Ishikawa (cell line): Measurements from ENCODE around the gene RECK.

Source experiments
- CEBPB ChIP-seq: IDR thresholded peaks from 2 replicates; pipeline ENCODE4 v1.6.1; 2012
- CREB1 ChIP-seq: IDR thresholded peaks from 2 replicates; pipeline ENCODE4 v1.6.1; 2012; ENCODE audit warnings: low read depth
- EGR1 ChIP-seq: IDR thresholded peaks from 2 replicates; pipeline ENCODE4 v1.6.1; 2012
- FOXM1 ChIP-seq: IDR thresholded peaks from 2 replicates; pipeline ENCODE4 v1.6.1; 2012; ENCODE audit warnings: low read depth, borderline replicate concordance
- MAX ChIP-seq: IDR thresholded peaks from 2 replicates; pipeline ENCODE4 v1.6.1; 2012
- NFIC ChIP-seq: IDR thresholded peaks from 2 replicates; pipeline ENCODE4 v1.6.1; 2012
- RAD21 ChIP-seq: IDR thresholded peaks from 2 replicates; pipeline ENCODE4 v1.6.1; 2012; ENCODE audit warnings: low read depth
- REST ChIP-seq: IDR thresholded peaks from 2 replicates; pipeline ENCODE4 v1.6.1; 2012; ENCODE audit warnings: low read depth, mild to moderate bottlenecking
- TAF1 ChIP-seq: IDR thresholded peaks from 2 replicates; pipeline ENCODE4 v1.6.1; 2012; ENCODE audit warnings: low read depth, mild to moderate bottlenecking
- TCF12 ChIP-seq: IDR thresholded peaks from 2 replicates; pipeline ENCODE4 v1.6.1; 2012; ENCODE audit warnings: low read depth
- TEAD4 ChIP-seq: IDR thresholded peaks from 2 replicates; pipeline ENCODE4 v1.6.1; 2012
- USF1 ChIP-seq: IDR thresholded peaks from 2 replicates; pipeline ENCODE4 v1.6.1; 2012
- YY1 ChIP-seq: IDR thresholded peaks from 2 replicates; pipeline ENCODE4 v1.6.1; 2012; ENCODE audit warnings: low read depth
- ZBTB7A ChIP-seq: IDR thresholded peaks from 2 replicates; pipeline ENCODE4 v1.6.1; 2012; ENCODE audit warnings: low read depth

RECK gene

DNA sequence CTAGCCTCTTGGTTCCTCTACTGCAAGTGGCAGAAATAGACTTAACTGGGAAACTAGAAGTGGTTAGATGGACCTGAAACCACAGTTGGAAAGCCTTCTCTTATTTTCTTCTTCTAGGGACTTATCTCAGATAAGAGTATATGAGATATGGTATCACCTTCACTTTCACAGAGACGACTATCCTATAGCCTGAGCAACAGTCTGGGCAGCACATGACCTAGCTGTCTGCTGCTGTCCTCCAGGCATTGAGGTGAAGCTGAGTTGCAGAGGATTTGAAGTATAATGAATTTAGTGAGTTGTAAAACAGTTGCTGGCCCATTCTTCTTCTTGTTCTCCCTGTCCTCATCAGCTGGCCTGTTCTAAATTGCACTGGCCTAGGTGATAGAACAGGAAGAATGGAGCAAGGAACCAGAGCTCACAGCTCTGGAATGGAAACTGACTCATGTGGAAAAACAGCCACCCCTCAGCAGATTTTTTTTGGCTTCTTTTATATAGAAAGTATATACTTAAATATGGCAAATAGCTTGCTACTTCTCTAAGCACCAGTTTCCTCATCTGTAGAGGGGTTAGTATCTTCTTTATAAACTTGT lies 27.8 kb downstream of the RECK start:
- TF ChIP-seq REST (no peak), ZBTB7A (no peak), FOXM1 (no peak), RAD21 (no peak), MAX (no peak), USF1 (no peak), TEAD4 (no peak), YY1 (no peak), TCF12 (no peak), TAF1 (no peak), CREB1 (no peak), NFIC (no peak), CEBPB (no peak)

GRCh38 chr9:36074055-36074454 lies 37.3 kb downstream of the RECK start:
- TF ChIP-seq TAF1 (no peak), YY1 (no peak), NFIC (no peak), CREB1 (no peak), ZBTB7A (no peak), USF1 (no peak), RAD21 (no peak), REST (no peak)

- TF ChIP-seq USF1 (0 out of 2 replicates have a peak, but pooled peaks have one; percentile 42), NFIC (no peak)
Measured at GRCh38 chr9:36074870-36075532, 38.3 kb downstream of the RECK start.

GRCh38 chr9:36078051-36078450 lies 41.3 kb downstream of the RECK start:
- TF ChIP-seq RAD21 (no peak), MAX (no peak), USF1 (no peak), TAF1 (no peak), FOXM1 (no peak), EGR1 (no peak), YY1 (no peak), ZBTB7A (no peak), CEBPB (no peak), NFIC (no peak), CREB1 (no peak)

DNA sequence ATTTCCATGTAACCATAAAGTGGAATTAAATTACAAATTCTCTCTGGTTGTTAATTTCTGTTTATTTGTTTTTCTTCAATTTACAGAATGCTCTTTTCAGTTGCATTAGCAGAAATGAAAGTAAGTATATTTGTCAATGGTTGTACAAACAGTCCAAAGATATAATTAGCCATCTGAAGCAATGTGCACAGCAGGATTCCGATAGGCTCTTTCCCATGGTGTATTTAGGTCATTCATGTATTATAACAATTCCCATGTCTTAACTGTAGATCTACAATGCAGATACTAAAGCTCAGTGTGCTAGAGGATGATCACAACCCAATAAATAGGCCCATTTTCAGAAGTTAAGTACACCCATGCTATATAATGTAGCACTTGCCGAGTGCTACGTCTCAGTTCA lies 43.8 kb downstream of the RECK start:
- TF ChIP-seq CREB1 = no peak
- no peak for TF ChIP-seq NFIC
- no peak for TF ChIP-seq TCF12
- TF ChIP-seq TAF1 = no peak

GRCh38 chr9:36082931-36083330 lies 46.2 kb downstream of the RECK start:
- no peak for TF ChIP-seq MAX
- no peak for TF ChIP-seq TAF1
- TF ChIP-seq CEBPB = no peak
- TF ChIP-seq FOXM1 = no peak
- TF ChIP-seq USF1 = no peak
